ENCODE measurements around the gene PAPOLA.

PAPOLA gene

GRCh38 chr14:96481731-96482314, 20.4 kb upstream of the PAPOLA start:
- TF ChIP-seq EZH2phosphoT487 (IDR thresholded peaks at IDR 0.05; ENCODE audit: low read depth): no peak
- TF ChIP-seq, protein P1, sequence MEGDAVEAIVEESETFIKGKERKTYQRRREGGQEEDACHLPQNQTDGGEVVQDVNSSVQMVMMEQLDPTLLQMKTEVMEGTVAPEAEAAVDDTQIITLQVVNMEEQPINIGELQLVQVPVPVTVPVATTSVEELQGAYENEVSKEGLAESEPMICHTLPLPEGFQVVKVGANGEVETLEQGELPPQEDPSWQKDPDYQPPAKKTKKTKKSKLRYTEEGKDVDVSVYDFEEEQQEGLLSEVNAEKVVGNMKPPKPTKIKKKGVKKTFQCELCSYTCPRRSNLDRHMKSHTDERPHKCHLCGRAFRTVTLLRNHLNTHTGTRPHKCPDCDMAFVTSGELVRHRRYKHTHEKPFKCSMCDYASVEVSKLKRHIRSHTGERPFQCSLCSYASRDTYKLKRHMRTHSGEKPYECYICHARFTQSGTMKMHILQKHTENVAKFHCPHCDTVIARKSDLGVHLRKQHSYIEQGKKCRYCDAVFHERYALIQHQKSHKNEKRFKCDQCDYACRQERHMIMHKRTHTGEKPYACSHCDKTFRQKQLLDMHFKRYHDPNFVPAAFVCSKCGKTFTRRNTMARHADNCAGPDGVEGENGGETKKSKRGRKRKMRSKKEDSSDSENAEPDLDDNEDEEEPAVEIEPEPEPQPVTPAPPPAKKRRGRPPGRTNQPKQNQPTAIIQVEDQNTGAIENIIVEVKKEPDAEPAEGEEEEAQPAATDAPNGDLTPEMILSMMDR (IDR thresholded peaks at IDR 0.05; ENCODE audit: low read depth, low read length): no peak
- H2AFZ ChIP-seq (ENCODE audit: low read depth, low read length): no peak overlapping the region
- no peaks in the 10 kb centered on the region for H4K20me1 ChIP-seq (ENCODE audit: insufficient read depth, low read length)
- H3K27me3 ChIP-seq (ENCODE audit: low read depth, low read length): no peaks in the 10 kb centered on the region
- H3K4me2 ChIP-seq (ENCODE audit: low read length): no peak overlapping the region
- no peaks in the 10 kb centered on the region for H3K79me2 ChIP-seq (ENCODE audit: low read length)
- H3K9me3 ChIP-seq (ENCODE audit: insufficient read depth, low read length): no peaks in the 10 kb centered on the region
- no peak overlapping the region for H3K9ac ChIP-seq (ENCODE audit: low read length)
- H3K4me3 ChIP-seq (ENCODE audit: low read length): no peak overlapping the region
- H3K4me1 ChIP-seq (ENCODE audit: low read length): peaks cover 6% of the 10 kb centered on the region
- no peaks in the 10 kb centered on the region for H3K36me3 ChIP-seq (replicated peaks; ENCODE audit: low read depth, low read length)
- no peak overlapping the region for H3K27ac ChIP-seq (ENCODE audit: low read length)

GRCh38 chr14:96482986-96483385, 19.2 kb upstream of the PAPOLA start:
- H3K27ac ChIP-seq (ENCODE audit: low read length): no peak overlapping the region
- H3K9me3 ChIP-seq (ENCODE audit: insufficient read depth, low read length): no peaks in the 10 kb centered on the region
- no peaks in the 10 kb centered on the region for H4K20me1 ChIP-seq (ENCODE audit: insufficient read depth, low read length)
- no peak overlapping the region for H3K4me2 ChIP-seq (ENCODE audit: low read length)
- TF ChIP-seq EZH2phosphoT487 (IDR thresholded peaks at IDR 0.05; ENCODE audit: low read depth): no peak
- TF ChIP-seq, protein P1 (IDR thresholded peaks at IDR 0.05; ENCODE audit: low read depth, low read length): no peak
- H3K27me3 ChIP-seq (ENCODE audit: low read depth, low read length): no peaks in the 10 kb centered on the region
- no peak overlapping the region for H2AFZ ChIP-seq (ENCODE audit: low read depth, low read length)
- H3K36me3 ChIP-seq (replicated peaks; ENCODE audit: low read depth, low read length): no peaks in the 10 kb centered on the region
- H3K4me1 ChIP-seq (ENCODE audit: low read length): peaks cover 8% of the 10 kb centered on the region
- no peak overlapping the region for H3K9ac ChIP-seq (ENCODE audit: low read length)
- no peaks in the 10 kb centered on the region for H3K79me2 ChIP-seq (ENCODE audit: low read length)
- H3K4me3 ChIP-seq (ENCODE audit: low read length): no peak overlapping the region

GRCh38 chr14:96484399-96484798, 17.8 kb upstream of the PAPOLA start:
- Histone ChIP-seq H3K27ac (ENCODE audit: low read length) (no peak overlapping the region), H3K4me2 (ENCODE audit: low read length) (no peak overlapping the region), H3K4me1 (ENCODE audit: low read length) (peaks cover 8% of the 10 kb centered on the region), H3K79me2 (ENCODE audit: low read length) (no peaks in the 10 kb centered on the region), H3K9ac (ENCODE audit: low read length) (no peak overlapping the region), H3K9me3 (ENCODE audit: insufficient read depth, low read length) (no peaks in the 10 kb centered on the region), H2AFZ (ENCODE audit: low read depth, low read length) (no peak overlapping the region), H4K20me1 (ENCODE audit: insufficient read depth, low read length) (no peaks in the 10 kb centered on the region), H3K27me3 (ENCODE audit: low read depth, low read length) (no peaks in the 10 kb centered on the region), H3K36me3 (replicated peaks; ENCODE audit: low read depth, low read length) (no peaks in the 10 kb centered on the region), H3K4me3 (ENCODE audit: low read length) (no peak overlapping the region)
- TF ChIP-seq, protein P1 (IDR thresholded peaks at IDR 0.05; ENCODE audit: low read depth, low read length): no peak
- TF ChIP-seq EZH2phosphoT487 (IDR thresholded peaks at IDR 0.05; ENCODE audit: low read depth): no peak

GRCh38 chr14:96486705-96487104, 15.5 kb upstream of the PAPOLA start:
- Histone ChIP-seq H3K36me3 (replicated peaks; ENCODE audit: low read depth, low read length) (no peaks in the 10 kb centered on the region), H3K4me1 (ENCODE audit: low read length) (peaks cover 8% of the 10 kb centered on the region), H3K9me3 (ENCODE audit: insufficient read depth, low read length) (no peaks in the 10 kb centered on the region), H3K27me3 (ENCODE audit: low read depth, low read length) (no peaks in the 10 kb centered on the region), H3K79me2 (ENCODE audit: low read length) (no peaks in the 10 kb centered on the region), H3K4me2 (ENCODE audit: low read length) (peak overlapping the region; percentile 46), H2AFZ (ENCODE audit: low read depth, low read length) (no peak overlapping the region), H3K9ac (ENCODE audit: low read length) (no peak overlapping the region), H3K27ac (ENCODE audit: low read length) (no peak overlapping the region), H3K4me3 (ENCODE audit: low read length) (no peak overlapping the region), H4K20me1 (ENCODE audit: insufficient read depth, low read length) (no peaks in the 10 kb centered on the region)
- TF ChIP-seq EZH2phosphoT487 (IDR thresholded peaks at IDR 0.05; ENCODE audit: low read depth): no peak
- TF ChIP-seq, protein P1 (IDR thresholded peaks at IDR 0.05; ENCODE audit: low read depth, low read length): no peak
